Activated naive CD4-positive, alpha-beta T cell treated with anti-CD3 and anti-CD28 coated beads, Interleukin-2, amount 50 U/mL, for 24 hours (primary cell): ENCODE data around the gene GHRL.

Experiments used
- H3K27ac Mint-ChIP-seq: one replicate; pipeline ENCODE4 v1.8.0; 2021; ENCODE audit warnings: mild to moderate bottlenecking, mixed read lengths
- H3K27me3 Mint-ChIP-seq: one replicate; pipeline ENCODE4 v1.8.0; 2021; ENCODE audit warnings: mixed read lengths
- H3K36me3 Mint-ChIP-seq: one replicate; pipeline ENCODE4 v1.8.0; 2021; ENCODE audit warnings: mixed read lengths
- H3K4me1 Mint-ChIP-seq: one replicate; pipeline ENCODE4 v1.8.0; 2021; ENCODE audit warnings: mixed read lengths
- H3K4me3 Mint-ChIP-seq: one replicate; pipeline ENCODE4 v1.8.0; 2021; ENCODE audit warnings: mild to moderate bottlenecking, mixed read lengths
- H3K9me3 Mint-ChIP-seq: one replicate; pipeline ENCODE4 v1.8.0; 2021; ENCODE audit warnings: mixed read lengths

GHRL gene

DNA sequence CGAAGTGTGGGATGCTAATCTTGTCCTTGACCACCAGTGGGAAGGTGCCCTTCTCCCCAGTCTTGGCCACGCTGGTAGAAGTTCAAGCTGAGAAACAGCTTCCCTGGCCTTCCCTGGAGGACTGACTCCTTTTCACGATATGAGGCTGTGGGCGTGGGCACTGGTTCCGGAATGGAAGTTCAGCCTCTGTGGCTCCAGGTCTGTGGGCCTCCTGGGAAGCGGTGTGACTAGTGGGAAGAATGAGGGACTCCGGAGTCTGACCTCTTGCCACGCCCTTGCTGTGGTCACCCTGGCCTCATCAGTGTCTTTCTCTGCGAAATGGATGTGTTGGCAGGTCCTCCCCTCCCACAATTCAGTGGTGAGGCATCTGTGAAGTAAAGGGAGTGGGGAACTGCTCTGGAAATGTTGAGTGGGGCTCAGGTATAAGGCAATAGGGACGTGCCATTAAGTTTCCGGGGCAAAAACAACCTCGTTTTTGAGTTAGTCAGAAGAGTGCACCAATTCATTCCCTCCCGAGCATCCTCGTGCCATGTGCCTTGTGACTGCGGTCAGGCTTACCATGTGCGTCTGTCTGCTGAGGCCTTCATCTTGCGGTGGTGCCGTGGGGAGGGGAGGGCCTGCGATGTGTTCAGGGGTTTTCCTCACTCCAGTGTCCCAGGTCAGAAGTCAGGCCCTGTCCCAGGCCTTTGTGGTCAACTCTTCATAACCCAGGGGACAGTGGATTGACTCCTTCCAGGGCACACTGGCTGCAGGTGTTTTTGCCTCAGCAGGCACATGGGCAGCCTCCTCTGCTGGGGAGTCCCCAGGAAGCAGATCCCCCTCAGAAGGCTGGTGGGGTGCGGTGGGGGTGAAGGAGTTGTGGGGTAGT, 40.0 kb upstream of the GHRL start:
- Mint-ChIP-seq H3K4me3 (no peak overlapping the region), H3K27ac (no peak overlapping the region), H3K36me3 (no peaks in the 10 kb centered on the region), H3K4me1 (no peaks in the 10 kb centered on the region), H3K9me3 (no peaks in the 10 kb centered on the region), H3K27me3 (no peaks in the 10 kb centered on the region)

DNA sequence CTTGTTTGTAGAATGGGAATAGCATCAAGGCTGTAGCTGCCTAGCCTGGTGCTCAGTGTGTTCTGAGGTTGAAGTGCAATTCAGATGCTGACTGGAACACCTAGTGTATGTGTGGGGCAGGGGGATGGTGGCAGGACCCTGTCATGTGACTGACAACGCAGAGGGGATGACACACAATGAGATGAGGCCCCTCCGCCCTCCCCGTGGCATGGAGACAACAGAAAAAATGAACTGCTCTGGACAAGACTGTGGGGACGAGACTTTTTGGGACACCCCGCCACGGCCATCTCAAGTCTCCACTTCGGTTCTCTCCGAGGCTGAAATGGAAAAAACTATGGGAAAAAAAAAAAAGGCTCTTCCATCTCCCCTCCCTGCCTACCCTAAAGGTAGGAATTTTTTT, 38.6 kb upstream of the GHRL start:
- Mint-ChIP-seq H3K27me3 (no peaks in the 10 kb centered on the region), H3K9me3 (no peaks in the 10 kb centered on the region), H3K27ac (no peak overlapping the region), H3K4me3 (no peak overlapping the region), H3K36me3 (no peaks in the 10 kb centered on the region), H3K4me1 (no peaks in the 10 kb centered on the region)

DNA sequence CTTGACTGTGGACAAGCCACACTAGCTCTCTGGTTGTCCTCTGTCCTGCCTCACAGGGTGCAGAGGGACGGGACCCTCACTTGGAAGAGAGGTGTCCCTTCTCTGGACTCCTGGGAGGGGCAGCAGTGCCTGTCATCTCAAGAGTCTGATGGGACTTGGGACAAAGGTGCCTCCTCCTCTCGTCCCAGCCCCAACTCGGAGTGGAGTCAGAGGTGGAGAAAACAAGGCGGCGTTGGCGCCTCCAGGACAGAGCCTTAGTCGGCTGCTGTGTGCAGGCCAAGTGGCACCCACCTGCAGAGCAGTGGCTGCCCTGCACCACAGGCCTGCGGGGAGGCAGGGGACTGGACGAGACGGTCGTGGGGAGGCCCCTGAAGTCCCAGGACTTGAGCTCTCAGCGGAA, 37.6 kb upstream of the GHRL start:
- no peak overlapping the region for H3K27ac Mint-ChIP-seq
- no peaks in the 10 kb centered on the region for H3K36me3 Mint-ChIP-seq
- no peaks in the 10 kb centered on the region for H3K9me3 Mint-ChIP-seq
- H3K27me3 Mint-ChIP-seq: no peaks in the 10 kb centered on the region
- no peak overlapping the region for H3K4me3 Mint-ChIP-seq
- no peaks in the 10 kb centered on the region for H3K4me1 Mint-ChIP-seq

DNA sequence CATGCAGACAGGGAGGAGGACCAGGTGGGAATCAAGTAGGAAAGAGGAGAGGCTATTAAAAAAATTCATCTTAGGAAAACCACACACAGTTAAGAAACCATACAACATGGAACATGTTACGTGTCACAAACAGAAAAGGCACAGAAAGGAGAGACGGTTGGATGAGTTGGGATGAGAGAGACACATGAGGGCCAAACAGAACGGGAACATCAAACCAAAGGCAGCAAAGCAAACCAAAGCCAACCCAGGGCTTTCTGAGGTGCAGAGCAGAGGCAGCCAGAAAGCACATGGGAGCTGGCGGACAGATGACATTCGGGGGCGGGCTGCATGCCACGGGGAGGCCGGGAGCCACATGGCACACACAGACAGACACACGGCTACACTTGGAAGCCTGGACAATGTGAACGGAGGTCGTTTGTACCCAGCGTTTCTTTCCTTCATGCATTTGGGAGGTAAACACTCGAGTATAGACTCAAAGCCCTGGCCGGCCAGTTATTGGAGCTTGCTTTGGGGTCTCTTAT, 36.8 kb upstream of the GHRL start:
- Mint-ChIP-seq H3K27me3 (no peaks in the 10 kb centered on the region), H3K4me3 (no peak overlapping the region), H3K4me1 (no peaks in the 10 kb centered on the region), H3K36me3 (no peaks in the 10 kb centered on the region), H3K9me3 (no peaks in the 10 kb centered on the region), H3K27ac (no peak overlapping the region)

DNA sequence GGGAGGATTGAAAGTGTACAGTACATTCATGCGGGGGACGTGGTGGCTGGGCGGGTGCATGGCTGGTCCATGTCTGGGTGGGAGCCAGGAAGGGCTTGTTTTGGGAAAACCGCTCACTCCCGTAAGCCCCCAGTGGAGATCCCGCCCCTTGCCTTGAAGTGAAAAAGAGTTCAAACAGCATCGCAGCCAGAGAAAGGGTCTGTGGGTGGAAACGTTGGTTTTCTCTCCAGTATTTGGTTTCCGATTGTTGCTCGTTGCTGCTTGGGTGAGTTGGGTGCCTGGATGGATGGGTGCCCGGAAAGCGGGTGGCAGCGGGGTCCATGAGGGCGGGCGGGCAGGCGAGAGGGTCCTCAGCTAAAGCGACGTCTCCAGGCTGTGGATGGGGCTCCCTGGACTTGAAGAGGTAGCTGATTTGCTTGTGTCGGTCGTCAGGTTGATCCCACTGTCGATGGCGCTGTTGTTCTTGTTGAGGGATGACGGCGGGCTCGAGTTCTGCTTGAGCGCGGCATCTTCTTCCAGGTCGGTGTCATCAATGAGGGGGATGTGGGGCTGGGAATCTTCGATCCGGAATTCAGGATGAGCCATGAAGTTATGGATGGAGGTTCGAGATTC, 35.8 kb upstream of the GHRL start:
- H3K4me1 Mint-ChIP-seq: no peaks in the 10 kb centered on the region
- no peaks in the 10 kb centered on the region for H3K27me3 Mint-ChIP-seq
- H3K9me3 Mint-ChIP-seq: no peaks in the 10 kb centered on the region
- H3K4me3 Mint-ChIP-seq: no peak overlapping the region
- H3K27ac Mint-ChIP-seq: no peak overlapping the region
- H3K36me3 Mint-ChIP-seq: no peaks in the 10 kb centered on the region

DNA sequence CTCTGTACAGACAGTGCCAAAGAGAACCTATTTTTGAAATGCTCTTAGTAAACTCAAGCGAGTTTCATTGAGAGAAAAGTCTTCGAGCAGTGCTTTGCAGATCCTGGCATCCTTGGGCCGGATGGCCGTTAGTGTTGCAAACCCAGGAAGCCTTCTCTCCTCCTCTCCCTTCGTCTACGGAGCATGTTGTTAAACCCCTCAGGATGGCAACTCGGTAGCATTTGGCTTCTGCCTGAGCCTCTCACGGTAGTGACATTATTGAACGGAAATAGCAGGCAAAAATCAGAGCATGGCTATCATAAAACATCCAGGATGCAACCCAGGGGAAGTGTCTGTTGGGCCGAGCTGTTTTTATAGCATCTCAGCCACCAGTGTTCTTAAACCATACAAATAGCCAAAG, 34.8 kb upstream of the GHRL start:
- H3K4me3 Mint-ChIP-seq: no peak overlapping the region

DNA sequence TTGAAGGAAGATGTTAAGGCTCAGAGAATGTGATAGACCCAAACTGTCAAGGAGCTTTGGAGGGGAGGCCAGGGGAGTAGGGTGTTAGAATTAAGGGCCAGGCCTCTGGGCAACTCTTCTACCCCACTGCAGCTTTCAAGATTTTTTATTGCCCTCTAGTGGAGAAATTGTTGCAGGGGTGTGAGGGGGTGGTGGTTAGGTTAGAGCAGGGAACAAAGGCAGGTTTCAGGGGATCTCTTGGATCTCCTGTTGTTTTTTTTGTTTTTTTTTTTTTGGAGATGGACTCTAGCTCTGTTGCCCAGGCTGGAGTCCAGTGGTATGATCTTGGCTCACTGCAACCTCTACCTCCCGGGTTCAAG, 29.6 kb upstream of the GHRL start:
- Mint-ChIP-seq H3K4me3 (no peak overlapping the region), H3K36me3 (peaks cover 2% of the 10 kb centered on the region), H3K9me3 (no peaks in the 10 kb centered on the region), H3K4me1 (peaks cover 22% of the 10 kb centered on the region), H3K27me3 (no peaks in the 10 kb centered on the region), H3K27ac (no peak overlapping the region)

More for the DNA sequence above, 34.8 kb upstream of the GHRL start:
- Mint-ChIP-seq H3K4me1 (no peaks in the 10 kb centered on the region), H3K9me3 (no peaks in the 10 kb centered on the region), H3K27me3 (no peaks in the 10 kb centered on the region), H3K36me3 (no peaks in the 10 kb centered on the region), H3K27ac (no peak overlapping the region)

DNA sequence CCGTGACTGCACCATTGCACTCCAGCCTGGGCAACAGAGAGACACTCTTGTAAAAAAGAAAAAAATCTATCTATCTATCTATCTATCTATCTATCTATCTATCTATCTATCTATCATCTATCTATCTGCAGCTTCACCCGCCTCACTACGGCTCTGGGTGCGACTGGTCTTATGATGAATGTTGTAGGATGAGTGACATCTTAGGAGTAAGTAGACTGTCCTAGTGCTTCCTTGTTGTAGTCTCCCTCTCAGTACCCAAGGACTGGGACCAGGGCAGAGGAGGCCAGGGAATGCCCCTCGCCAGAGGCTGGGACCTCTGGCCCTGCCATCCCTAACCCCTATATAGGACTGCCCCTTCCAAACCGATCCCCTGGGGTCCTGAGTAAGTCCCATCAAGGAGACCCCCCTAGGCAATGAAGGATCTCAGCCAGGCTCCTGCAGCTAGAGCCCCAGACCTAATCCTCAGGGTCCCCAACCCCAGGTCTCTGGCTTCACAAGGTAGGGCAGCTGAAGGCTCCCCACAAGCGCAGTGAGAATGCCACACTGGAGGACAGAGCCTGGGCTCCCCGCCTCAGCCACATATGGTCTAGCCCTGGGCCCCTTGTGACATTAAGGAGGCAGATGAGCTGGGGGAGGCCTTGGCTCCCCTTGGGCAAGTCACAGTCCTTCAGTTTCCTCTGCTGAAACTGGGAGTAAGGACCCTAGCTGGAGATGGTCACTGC, 29.0 kb upstream of the GHRL start:
- Mint-ChIP-seq H3K9me3 (no peaks in the 10 kb centered on the region), H3K27me3 (no peaks in the 10 kb centered on the region), H3K4me3 (peak overlapping the region; percentile 95), H3K36me3 (peaks cover 2% of the 10 kb centered on the region), H3K27ac (peak overlapping the region; percentile 91), H3K4me1 (peaks cover 22% of the 10 kb centered on the region)

DNA sequence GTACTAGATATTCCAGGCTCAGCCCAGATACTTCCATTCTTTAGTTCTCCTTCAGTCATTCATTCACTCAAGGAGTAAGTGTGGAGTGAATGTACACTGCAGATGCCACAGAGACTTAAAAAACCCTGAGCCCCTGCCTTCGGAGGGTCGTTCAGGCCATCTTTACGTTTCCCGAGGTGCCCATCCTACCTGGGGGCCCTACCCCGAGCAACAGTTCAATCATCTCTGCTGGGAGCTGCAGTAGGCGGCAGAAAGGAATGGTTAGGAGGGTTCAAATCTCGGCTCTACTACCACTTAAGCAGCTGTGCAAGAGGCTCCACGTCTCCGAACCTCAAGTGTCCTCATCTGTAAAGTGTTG, 27.6 kb upstream of the GHRL start:
- Mint-ChIP-seq H3K27me3 (no peaks in the 10 kb centered on the region), H3K27ac (peak overlapping the region; percentile 92), H3K36me3 (peaks cover 2% of the 10 kb centered on the region), H3K9me3 (no peaks in the 10 kb centered on the region), H3K4me3 (peak overlapping the region; percentile 95), H3K4me1 (peaks cover 22% of the 10 kb centered on the region)

DNA sequence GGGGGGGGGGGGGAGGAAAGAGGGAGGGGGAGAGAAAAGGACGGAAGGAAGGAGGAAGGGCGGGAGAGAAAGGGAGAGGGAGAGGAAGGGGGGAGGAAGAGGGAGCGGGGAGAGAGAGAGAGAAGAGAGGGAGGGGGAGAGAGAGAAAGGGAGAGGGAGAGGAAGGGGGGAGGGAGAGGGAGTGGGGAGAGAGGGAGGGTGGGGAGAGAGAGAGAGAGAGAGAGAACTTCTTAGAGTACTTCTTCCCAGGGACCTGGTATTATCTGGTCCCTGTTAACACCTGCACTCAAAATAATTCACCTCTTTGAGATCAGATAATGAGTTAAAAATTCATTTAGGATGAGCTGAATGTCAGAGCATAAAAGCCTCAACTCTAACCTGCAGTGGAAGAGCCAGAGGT, 27.1 kb upstream of the GHRL start:
- Mint-ChIP-seq H3K9me3 (no peaks in the 10 kb centered on the region), H3K36me3 (peaks cover 2% of the 10 kb centered on the region), H3K27me3 (no peaks in the 10 kb centered on the region), H3K4me1 (peaks cover 22% of the 10 kb centered on the region), H3K4me3 (peak overlapping the region; percentile 95), H3K27ac (no peak overlapping the region)

DNA sequence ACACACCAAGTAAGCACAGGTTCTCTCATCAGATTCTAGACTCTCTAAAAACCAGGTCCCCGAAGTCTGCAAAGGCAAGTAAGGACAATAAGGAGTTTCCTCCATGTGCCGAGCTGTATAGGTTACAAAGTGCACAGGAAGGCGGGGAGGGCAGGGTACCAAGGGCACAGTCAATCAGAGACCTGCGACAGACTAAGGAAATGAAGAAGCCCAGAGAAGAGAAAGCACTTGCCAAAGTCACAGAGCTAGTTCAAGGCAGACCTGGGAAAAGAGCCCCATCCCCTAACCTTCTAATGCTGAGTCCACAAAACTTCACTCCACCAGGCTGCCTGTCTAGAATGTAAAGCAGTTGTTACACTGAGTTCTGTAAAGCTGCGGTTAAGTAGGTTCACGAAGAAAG, 26.5 kb upstream of the GHRL start:
- Mint-ChIP-seq H3K9me3 (no peaks in the 10 kb centered on the region), H3K27me3 (no peaks in the 10 kb centered on the region), H3K27ac (peak overlapping the region; percentile 65), H3K4me3 (peak overlapping the region; percentile 82), H3K36me3 (peaks cover 3% of the 10 kb centered on the region), H3K4me1 (peaks cover 22% of the 10 kb centered on the region)

DNA sequence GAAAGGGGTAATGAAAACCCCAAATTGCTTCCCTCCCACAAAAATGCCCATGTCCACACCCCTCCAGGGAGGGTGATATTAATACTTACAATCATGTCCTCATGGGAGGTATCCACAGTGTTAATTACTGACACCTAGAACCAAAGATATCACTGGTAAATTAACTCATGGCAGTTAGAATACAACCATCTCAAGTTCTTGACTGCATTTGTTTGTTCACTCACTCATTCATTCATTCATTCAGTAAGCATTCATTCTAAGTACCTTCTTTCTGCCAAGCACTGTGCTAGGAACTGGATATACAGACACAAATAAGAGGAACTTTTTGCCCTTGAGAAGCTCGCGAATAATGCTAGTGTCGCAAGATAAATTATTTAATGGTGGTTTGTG, 25.2 kb upstream of the GHRL start:
- no peaks in the 10 kb centered on the region for H3K27me3 Mint-ChIP-seq
- H3K36me3 Mint-ChIP-seq: peaks cover 4% of the 10 kb centered on the region
- H3K27ac Mint-ChIP-seq: peak overlapping the region; percentile 77
- no peaks in the 10 kb centered on the region for H3K9me3 Mint-ChIP-seq
- peak overlapping the region; percentile 47 for H3K4me3 Mint-ChIP-seq
- peaks cover 25% of the 10 kb centered on the region for H3K4me1 Mint-ChIP-seq

DNA sequence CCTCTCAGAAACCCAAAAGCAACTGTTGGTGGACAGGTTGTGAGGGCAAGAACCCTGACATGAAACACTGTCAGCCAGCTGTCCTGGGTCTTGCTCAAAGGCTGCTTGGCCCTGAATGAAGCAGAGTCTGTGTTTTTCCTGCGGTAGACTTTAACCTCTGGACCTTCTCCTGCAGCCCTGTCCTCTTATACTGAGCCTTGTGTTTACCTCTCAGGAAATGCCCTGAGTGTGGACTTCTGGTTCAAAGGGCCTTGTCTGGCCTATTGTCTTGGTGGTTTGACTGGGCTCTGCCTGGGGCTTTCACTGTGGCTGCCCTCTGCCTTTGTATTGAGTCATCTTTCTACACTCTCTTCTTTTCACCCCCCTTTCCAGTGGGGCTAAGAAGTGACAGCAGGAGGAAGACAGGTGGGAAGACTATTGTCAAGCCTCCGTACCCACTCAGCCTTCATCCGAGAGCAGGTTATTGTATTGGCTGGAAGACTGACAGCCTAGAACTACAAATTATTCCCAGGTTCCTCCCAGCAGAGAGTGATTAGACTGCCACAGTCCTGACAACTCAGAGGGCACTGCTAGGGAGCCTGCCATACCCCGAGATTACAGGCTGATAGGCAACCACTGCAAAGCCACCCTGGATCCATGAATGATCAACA, 24.7 kb upstream of the GHRL start:
- peak overlapping the region; percentile 15 for H3K4me3 Mint-ChIP-seq
- peaks cover 7% of the 10 kb centered on the region for H3K36me3 Mint-ChIP-seq
- no peaks in the 10 kb centered on the region for H3K9me3 Mint-ChIP-seq

DNA sequence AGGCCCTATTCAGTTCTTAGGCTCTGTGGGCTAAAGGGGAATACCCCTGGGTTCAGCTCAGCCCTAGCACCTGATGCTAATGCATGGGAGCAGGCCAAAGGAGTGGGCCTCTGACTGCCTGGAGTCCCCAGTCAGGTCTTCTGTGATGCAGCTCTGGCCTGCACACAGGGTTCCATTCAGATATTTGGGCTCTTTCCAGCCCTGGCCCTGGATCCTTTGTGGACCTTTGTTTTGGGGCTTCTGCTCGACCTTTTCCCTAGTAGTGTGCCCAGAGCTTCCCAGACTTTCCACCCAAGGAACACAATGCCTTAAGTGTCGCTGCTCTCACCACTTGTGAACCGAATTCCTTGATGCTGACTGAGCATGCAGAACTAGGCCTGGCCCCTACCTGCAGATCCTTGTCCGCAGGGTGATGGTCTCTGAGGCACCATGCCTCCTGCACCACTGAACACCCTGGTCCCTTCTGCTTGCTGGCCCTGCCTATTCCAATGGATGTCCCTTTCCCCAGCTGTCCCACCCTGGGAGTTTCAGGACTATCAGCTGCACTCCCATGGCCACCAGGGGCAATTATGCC, 23.1 kb upstream of the GHRL start:
- Mint-ChIP-seq H3K9me3 (no peaks in the 10 kb centered on the region), H3K36me3 (peaks cover 11% of the 10 kb centered on the region), H3K27me3 (no peaks in the 10 kb centered on the region), H3K4me1 (peaks cover 17% of the 10 kb centered on the region), H3K4me3 (no peak overlapping the region), H3K27ac (no peak overlapping the region)

More for the DNA sequence above, 24.7 kb upstream of the GHRL start:
- H3K4me1 Mint-ChIP-seq: peaks cover 25% of the 10 kb centered on the region
- H3K27ac Mint-ChIP-seq: no peak overlapping the region
- no peaks in the 10 kb centered on the region for H3K27me3 Mint-ChIP-seq

DNA sequence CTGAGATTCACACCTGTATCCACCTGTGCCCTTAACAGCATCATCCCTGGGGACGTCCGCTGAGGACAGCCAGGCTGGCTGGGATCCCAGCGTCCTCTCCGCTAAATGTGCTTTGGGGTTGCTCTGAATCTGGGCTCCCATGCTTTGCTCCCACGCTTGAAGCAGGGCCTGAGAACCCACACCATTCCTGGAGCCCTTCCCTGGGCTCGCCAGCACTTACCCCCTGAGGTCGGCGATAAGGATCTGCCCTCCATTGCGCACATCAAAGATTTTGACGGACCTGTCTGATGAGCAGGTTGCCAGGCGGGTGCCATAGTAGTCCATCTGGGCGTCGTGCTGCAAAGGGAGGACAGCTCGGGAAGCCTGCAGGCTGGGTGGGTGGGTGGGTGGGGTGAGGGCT, 22.4 kb upstream of the GHRL start:
- Mint-ChIP-seq H3K9me3 (no peaks in the 10 kb centered on the region), H3K4me1 (peaks cover 17% of the 10 kb centered on the region), H3K27ac (no peak overlapping the region), H3K4me3 (no peak overlapping the region), H3K27me3 (no peaks in the 10 kb centered on the region), H3K36me3 (peaks cover 11% of the 10 kb centered on the region)
